ENCODE results near the gene ATP2A1.
"Not testable (repeated sequence)": the region's sequence is repeated elsewhere in the genome, so short reads cannot be mapped to it uniquely, and the experiment has no call there.

ATP2A1 gene

GRCh38 chr16:28924399-28924761, 46.1 kb downstream of the ATP2A1 start:
- Histone ChIP-seq H4K20me1 (ENCODE audit: insufficient read depth) (no peaks in the 10 kb centered on the region), H3K79me2 (ENCODE audit: insufficient read depth, low read depth) (no peaks in the 10 kb centered on the region), H3K27me3 (ENCODE audit: insufficient read depth, low read depth) (no peaks in the 10 kb centered on the region), H3K4me2 (peak overlapping the region; percentile 99), H2AFZ (ENCODE audit: low read depth) (peak overlapping the region; percentile 82), H3K4me3 (IDR thresholded peaks at IDR 0.05; ENCODE audit: insufficient read depth, low read depth, low read length) (no peak overlapping the region), H3K36me3 (ENCODE audit: insufficient read depth) (no peaks in the 10 kb centered on the region), H3K27ac (peak overlapping the region; percentile 40; the same call in 1 of the 2 replicates), H3K4me1 (ENCODE audit: low read depth, poor library complexity, severe bottlenecking) (peaks cover 30% of the 10 kb centered on the region), H3K9ac (peak overlapping the region; percentile 11; the same call in 1 of the 2 replicates)
- 0 out of 2 replicates have a peak, but pooled peaks have one; percentile 16 for TF ChIP-seq CTCF (conservative IDR thresholded peaks at IDR 0.05; ENCODE audit: low read depth, low read length)

GRCh38 chr16:28924762-28925385, 46.6 kb downstream of the ATP2A1 start, which contains the start of gene RABEP2:
RABEP2 (minus strand) TSS chr16:28925238; CDS start chr16:28925163, 75 bp downstream.
- Histone ChIP-seq H3K79me2 (ENCODE audit: insufficient read depth, low read depth) (no peaks in the 10 kb centered on the region), H3K27ac (peak within 1 kb of the TSS; percentile 84), H3K4me1 (ENCODE audit: low read depth, poor library complexity, severe bottlenecking) (peaks cover 30% of the 10 kb centered on the region), H2AFZ (ENCODE audit: low read depth) (peak within 1 kb of the TSS; percentile 82), H3K9ac (peak within 1 kb of the TSS; percentile 91), H3K36me3 (ENCODE audit: insufficient read depth) (no peaks in the 10 kb centered on the region), H3K27me3 (ENCODE audit: insufficient read depth, low read depth) (no peaks in the 10 kb centered on the region), H3K4me3 (IDR thresholded peaks at IDR 0.05; ENCODE audit: insufficient read depth, low read depth, low read length) (no peak within 1 kb of the TSS), H4K20me1 (ENCODE audit: insufficient read depth) (no peaks in the 10 kb centered on the region), H3K4me2 (peak within 1 kb of the TSS; percentile 99)
- TF ChIP-seq CTCF (conservative IDR thresholded peaks at IDR 0.05; ENCODE audit: low read depth, low read length) = no peak

GRCh38 chr16:28925386-28926228, 47.3 kb downstream of the ATP2A1 start:
- peak overlapping the region; percentile 96 for H3K4me2 ChIP-seq
- H2AFZ ChIP-seq (ENCODE audit: low read depth) = peak overlapping the region; percentile 82
- no peak for TF ChIP-seq CTCF (conservative IDR thresholded peaks at IDR 0.05; ENCODE audit: low read depth, low read length)
- H3K79me2 ChIP-seq (ENCODE audit: insufficient read depth, low read depth) = no peaks in the 10 kb centered on the region
- no peaks in the 10 kb centered on the region for H3K36me3 ChIP-seq (ENCODE audit: insufficient read depth)
- H3K4me1 ChIP-seq (ENCODE audit: low read depth, poor library complexity, severe bottlenecking) = peaks cover 31% of the 10 kb centered on the region
- H3K27me3 ChIP-seq (ENCODE audit: insufficient read depth, low read depth) = no peaks in the 10 kb centered on the region
- no peak overlapping the region for H3K4me3 ChIP-seq (IDR thresholded peaks at IDR 0.05; ENCODE audit: insufficient read depth, low read depth, low read length)
- H4K20me1 ChIP-seq (ENCODE audit: insufficient read depth) = no peaks in the 10 kb centered on the region
- peak overlapping the region; percentile 84 for H3K27ac ChIP-seq
- peak overlapping the region; percentile 91 for H3K9ac ChIP-seq

GRCh38 chr16:28926284-28926683, 48.0 kb downstream of the ATP2A1 start:
- H3K36me3 ChIP-seq (ENCODE audit: insufficient read depth); H2AFZ ChIP-seq (ENCODE audit: low read depth); H3K27me3 ChIP-seq (ENCODE audit: insufficient read depth, low read depth); H3K79me2 ChIP-seq (ENCODE audit: insufficient read depth, low read depth); H4K20me1 ChIP-seq (ENCODE audit: insufficient read depth); H3K4me3 ChIP-seq (IDR thresholded peaks at IDR 0.05; ENCODE audit: insufficient read depth, low read depth, low read length); H3K9ac ChIP-seq: not testable (repeated sequence)
- peaks cover 36% of the 10 kb centered on the region for H3K4me1 ChIP-seq (ENCODE audit: low read depth, poor library complexity, severe bottlenecking)
- 0 out of 2 replicates have a peak overlapping the region, but pooled peaks have one; percentile 84 for H3K27ac ChIP-seq
- peak overlapping the region; percentile 96; the same call in 1 of the 2 replicates for H3K4me2 ChIP-seq

Measured in KMS-11 (cell line).